GM20000 (cell line): ENCODE data around the gene SPP1.

Source experiments
- DNase-seq: peaks from one replicate; pipeline ENCODE4 v3.0.0; 2012; ENCODE audit warnings: low spot score
- TF ChIP-seq, protein P1 (sequence below): IDR thresholded peaks from 2 replicates; pipeline ENCODE4 v1.5.1; 2012; ENCODE audit warnings: mild to moderate bottlenecking, control low read depth; ENCODE audit errors: extremely low read depth, missing control alignments

The SPP1 gene

DNA sequence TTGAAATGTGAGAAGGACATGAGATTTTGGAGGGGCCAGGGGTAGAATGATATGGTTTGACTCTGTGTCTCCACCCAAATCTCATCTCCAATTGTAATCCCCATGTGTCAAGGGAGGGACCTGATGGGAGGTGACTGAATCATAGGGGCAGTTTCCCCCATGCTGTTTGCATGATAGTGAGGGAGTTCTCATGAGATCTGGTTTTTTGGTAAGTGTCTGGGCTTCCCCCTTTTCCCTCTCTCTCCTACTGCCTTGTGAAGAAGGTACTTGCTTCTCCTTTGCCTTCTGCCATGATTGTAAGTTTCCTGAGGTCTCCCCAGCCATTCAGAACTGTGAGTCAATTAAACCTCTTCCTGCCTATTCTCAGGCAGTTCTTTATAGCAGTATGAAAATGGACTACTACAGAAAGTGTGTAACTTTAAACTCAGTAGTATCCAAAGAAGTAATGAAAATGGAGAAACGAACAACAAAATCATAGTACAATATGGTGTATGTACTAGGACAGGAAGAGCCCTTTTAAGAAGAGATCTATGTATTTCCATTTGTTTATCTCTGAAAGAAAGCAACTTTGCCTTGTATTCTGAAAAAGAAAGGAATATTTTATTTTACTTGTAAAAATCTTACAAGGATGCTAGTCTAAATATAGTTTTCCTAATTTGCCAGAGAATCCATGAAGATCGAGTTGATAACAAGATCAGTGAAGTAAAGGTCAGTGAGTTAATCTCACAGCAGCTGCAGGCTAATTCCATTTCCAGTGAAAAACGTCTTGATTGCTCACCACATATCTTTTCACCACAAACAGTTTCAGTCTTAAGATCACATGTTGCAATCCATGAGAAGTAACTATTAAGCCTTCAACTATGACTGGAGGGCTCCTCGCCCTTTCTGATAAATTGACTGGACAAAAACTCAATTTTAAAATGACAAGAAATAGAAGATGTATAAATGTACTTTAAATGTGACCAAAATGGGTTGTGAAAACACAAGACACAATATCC, 52.4 kb downstream of the SPP1 start:
- DNase-seq: no peak
- TF ChIP-seq, protein P1, sequence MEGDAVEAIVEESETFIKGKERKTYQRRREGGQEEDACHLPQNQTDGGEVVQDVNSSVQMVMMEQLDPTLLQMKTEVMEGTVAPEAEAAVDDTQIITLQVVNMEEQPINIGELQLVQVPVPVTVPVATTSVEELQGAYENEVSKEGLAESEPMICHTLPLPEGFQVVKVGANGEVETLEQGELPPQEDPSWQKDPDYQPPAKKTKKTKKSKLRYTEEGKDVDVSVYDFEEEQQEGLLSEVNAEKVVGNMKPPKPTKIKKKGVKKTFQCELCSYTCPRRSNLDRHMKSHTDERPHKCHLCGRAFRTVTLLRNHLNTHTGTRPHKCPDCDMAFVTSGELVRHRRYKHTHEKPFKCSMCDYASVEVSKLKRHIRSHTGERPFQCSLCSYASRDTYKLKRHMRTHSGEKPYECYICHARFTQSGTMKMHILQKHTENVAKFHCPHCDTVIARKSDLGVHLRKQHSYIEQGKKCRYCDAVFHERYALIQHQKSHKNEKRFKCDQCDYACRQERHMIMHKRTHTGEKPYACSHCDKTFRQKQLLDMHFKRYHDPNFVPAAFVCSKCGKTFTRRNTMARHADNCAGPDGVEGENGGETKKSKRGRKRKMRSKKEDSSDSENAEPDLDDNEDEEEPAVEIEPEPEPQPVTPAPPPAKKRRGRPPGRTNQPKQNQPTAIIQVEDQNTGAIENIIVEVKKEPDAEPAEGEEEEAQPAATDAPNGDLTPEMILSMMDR: no peak

DNA sequence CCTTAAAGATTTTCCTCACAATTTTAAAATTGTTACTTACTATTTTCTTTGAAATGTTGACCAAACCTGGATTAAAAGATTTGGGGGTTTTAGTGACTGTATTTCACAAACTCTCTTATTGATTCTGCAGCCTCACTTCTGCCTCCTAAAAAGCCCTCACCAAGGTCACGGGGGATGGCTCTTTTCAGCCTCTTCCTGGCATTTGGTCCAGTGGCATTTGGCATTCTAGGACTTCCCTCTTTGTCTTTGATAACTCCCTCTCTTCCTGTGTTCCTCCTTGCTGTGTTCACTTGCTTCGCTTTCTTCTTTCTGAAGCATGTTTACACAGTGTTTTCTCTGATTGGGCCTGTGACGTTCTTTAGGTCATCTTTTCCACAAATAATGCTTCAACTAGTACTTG, 53.4 kb downstream of the SPP1 start:
- no peak for DNase-seq
- TF ChIP-seq, protein P1: no peak

DNA sequence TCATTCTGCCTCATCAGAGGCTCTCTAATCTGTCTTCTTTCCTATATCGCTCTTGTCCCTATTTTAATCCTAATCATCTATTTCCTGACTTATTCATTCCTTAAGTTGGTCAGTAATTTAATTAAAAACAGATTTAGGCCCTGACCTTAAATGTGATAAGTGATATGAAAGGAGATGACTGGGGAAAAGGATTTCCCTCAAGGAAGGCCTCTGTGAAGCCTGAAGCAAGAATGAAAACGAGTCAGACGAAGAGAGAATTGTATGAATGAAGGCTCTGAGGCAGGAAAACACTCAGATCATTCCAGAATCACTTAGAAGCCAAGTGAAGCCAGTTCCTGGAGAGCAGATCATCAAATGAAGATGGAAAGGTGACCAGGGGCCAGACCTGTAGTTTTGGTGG, 54.0 kb downstream of the SPP1 start:
- DNase-seq: no peak
- TF ChIP-seq, protein P1: no peak

DNA sequence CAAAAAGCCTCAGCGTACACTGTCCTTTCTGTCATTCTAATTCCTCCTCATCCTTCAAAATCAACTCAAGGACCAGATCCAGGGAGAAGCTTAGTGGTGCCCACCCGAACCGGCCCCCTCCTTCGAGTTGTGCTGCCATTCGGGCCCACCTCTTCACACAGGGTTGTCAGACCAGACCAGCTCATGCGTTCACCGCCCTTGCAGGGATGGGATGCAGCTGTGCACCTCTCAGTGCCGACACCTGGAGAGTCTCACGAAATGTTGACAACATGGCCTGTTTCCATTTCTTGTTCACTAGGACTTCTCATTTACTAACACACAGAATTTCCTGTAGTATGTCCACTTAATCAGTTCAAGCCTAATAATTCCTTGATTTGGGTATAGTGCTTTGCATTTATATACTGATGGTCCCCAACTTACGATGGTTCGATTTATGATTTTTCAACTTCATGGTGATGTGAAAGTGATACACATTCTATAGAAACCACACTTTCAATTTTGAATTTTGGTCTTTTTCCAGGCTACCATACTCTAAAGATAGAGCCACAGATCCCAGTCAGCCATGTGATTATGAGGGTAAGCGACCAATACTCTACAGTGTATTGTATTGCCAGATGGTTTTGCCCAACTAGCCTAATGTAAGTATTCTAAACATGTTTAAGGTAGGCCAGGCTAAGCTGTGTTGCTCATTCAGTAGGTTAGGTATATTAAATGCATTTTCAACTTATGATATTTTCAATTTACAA, 55.2 kb downstream of the SPP1 start:
- no peak for DNase-seq
- TF ChIP-seq, protein P1: no peak
